ENCODE measurements around the gene RNF157. TPM values are rescaled to one million over a fixed set of nuclear protein-coding genes. Genes with fewer than 3 reads are reported as not detected.
"Not testable (repeated sequence)": the region's sequence is repeated elsewhere in the genome, so short reads cannot be mapped to it uniquely, and the experiment has no call there.

Gene RNF157
- total RNA-seq, 4 donors from 2014 or later, result 50.5 to 142 (median 85.3) TPM

DNA sequence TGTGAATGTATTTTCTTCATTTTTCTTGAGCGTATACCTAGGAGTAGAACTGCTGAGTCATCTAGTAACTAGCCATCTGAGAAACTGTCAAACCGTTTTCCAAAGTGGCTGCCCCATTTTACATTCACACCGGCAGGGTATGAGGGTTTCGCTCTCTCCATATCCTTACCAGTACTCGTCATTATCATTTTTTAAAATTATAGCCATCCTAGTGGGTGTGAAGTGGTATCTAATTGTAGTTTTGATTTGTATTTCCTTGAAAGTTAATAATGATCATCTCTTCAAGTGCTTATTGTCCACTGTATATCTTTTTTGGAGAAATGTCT lies 6.0 kb downstream of the RNF157 start:
- Histone ChIP-seq H3K4me3 (no peak overlapping the region), H3K9me3 (no peaks in the 10 kb centered on the region), H3K36me3 (no peaks in the 10 kb centered on the region), H3K27ac (peak overlapping the region in 1 of 4 donors; percentile 7), H3K4me1 (peaks cover 12 to 14% of the 10 kb centered on the region in 2 donors), H3K27me3 (no peaks in the 10 kb centered on the region)
- intact Hi-C loops (cut with DNase I; ENCODE audit: low total_unique reads) (no loop called here), in situ Hi-C loops (cut with MboI; ENCODE audit: low sequenced_read_pairs in 4 of 4) (no loop called here)
- TF ChIP-seq POLR2A (IDR thresholded peaks at IDR 0.05), result no peak
- TF ChIP-seq, protein P1, sequence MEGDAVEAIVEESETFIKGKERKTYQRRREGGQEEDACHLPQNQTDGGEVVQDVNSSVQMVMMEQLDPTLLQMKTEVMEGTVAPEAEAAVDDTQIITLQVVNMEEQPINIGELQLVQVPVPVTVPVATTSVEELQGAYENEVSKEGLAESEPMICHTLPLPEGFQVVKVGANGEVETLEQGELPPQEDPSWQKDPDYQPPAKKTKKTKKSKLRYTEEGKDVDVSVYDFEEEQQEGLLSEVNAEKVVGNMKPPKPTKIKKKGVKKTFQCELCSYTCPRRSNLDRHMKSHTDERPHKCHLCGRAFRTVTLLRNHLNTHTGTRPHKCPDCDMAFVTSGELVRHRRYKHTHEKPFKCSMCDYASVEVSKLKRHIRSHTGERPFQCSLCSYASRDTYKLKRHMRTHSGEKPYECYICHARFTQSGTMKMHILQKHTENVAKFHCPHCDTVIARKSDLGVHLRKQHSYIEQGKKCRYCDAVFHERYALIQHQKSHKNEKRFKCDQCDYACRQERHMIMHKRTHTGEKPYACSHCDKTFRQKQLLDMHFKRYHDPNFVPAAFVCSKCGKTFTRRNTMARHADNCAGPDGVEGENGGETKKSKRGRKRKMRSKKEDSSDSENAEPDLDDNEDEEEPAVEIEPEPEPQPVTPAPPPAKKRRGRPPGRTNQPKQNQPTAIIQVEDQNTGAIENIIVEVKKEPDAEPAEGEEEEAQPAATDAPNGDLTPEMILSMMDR (IDR thresholded peaks at IDR 0.05 in 4 of 5, conservative IDR thresholded peaks at IDR 0.05 in 1 of 5), result no peak
- ATAC-seq (no peak), DNase-seq (no peak)

DNA sequence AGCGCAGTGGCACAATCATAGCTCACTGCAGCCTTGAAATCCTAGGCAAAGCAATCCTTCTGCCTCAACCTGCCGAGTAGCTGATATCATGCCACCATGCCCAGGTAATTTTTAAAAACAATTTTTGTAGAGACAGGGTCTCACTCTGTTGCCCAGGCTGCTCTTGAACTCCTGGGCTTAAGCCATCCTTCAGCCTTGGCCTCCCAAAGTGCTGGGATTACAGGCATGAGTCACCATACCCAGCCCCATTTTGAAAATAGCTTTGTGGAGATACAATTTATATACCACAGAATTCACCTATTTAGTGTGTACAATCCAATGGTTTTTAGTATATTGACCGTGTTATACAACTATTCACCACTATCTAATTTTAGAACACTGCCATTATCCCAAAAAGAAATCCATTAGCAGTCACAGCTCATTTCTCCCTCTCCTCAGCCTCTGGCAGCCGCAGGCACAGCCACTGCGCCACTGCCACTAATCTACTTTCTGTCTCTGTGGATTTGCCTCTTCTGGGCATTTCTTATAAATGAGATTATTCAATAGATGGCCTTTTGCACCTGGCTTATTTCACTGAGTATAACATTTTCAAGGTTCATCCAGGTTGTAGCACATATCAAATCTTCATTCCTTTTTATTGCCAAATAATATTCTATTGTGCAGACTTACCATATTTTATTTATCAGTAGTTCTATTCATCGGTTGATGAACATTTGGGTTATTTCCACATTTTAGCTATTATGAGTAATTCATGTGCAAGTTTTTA lies 6.5 kb downstream of the RNF157 start:
- in situ Hi-C loops (cut with MboI; ENCODE audit: low sequenced_read_pairs in 4 of 4), result no loop called here
- ATAC-seq (no peak), DNase-seq (no peak)
- no peaks in the 10 kb centered on the region for H3K36me3 ChIP-seq
- TF ChIP-seq, protein P1 (IDR thresholded peaks at IDR 0.05 in 4 of 5, conservative IDR thresholded peaks at IDR 0.05 in 1 of 5), result no peak
- no peak for TF ChIP-seq POLR2A (IDR thresholded peaks at IDR 0.05)
- H3K4me1 ChIP-seq, result peaks cover 7 to 13% of the 10 kb centered on the region in 2 donors
- H3K9me3 ChIP-seq, result no peaks in the 10 kb centered on the region
- intact Hi-C loops (cut with DNase I; ENCODE audit: low total_unique reads), result no loop called here
- H3K27me3 ChIP-seq, result no peaks in the 10 kb centered on the region
- H3K4me3 ChIP-seq, result no peak overlapping the region
- peak overlapping the region in 2 of 4 donors; percentile 8 to 11 for H3K27ac ChIP-seq

DNA sequence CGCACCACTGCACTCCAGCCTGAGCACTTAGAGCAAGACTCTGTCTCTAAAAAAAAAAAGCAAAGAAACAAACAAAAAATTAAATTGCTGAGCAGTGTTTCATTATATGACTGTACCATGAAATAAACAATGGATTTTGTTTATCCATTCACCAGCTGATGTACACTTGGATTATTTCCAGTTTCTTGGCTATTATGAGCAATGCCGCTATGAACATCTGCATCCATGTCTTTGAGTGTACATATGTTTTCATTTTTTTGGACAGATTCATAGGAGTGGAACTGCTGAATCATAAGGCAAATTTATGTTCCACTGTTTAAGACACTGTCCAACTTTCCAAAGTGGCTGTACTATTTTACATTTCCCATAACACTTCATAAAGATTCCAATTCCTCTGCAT lies 8.0 kb downstream of the RNF157 start:
- intact Hi-C loops (cut with DNase I; ENCODE audit: low total_unique reads), result no loop called here
- no peaks in the 10 kb centered on the region for H3K9me3 ChIP-seq
- no peak for DNase-seq
- ATAC-seq, result no peak
- TF ChIP-seq, protein P1 (IDR thresholded peaks at IDR 0.05 in 4 of 5, conservative IDR thresholded peaks at IDR 0.05 in 1 of 5), result no peak
- no peak for TF ChIP-seq POLR2A (IDR thresholded peaks at IDR 0.05)
- H3K27ac ChIP-seq, result no peak overlapping the region
- no peaks in the 10 kb centered on the region for H3K36me3 ChIP-seq
- peaks cover 3 to 6% of the 10 kb centered on the region in 2 donors for H3K4me1 ChIP-seq
- H3K27me3 ChIP-seq, result no peaks in the 10 kb centered on the region
- no peak overlapping the region for H3K4me3 ChIP-seq
- in situ Hi-C loops (cut with MboI; ENCODE audit: low sequenced_read_pairs in 4 of 4), result no loop called here

DNA sequence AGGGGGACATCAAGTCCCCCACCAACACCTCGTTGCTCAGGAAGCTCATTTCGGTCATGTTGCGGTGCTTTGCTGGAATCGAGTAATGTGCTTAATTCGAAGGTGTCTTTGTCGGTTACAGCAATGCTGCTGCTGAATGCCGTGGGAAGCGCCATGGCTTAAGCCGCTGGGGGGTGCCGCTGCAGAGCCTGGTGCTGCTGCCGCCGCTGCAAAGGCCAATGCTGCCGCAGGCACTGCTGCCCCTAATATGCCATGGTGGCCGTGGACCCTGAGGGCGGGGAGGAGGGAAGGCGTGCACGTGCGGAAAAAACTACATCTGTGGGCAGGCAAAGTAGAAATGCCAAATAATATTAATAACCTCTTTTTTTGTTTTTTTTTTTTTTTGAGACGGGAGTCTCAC lies 13.5 kb downstream of the RNF157 start:
- ATAC-seq; H3K4me3 ChIP-seq; H3K4me1 ChIP-seq; H3K9me3 ChIP-seq; H3K27me3 ChIP-seq; H3K27ac ChIP-seq; in situ Hi-C loops (cut with MboI; ENCODE audit: low sequenced_read_pairs in 4 of 4); H3K36me3 ChIP-seq; intact Hi-C loops (cut with DNase I; ENCODE audit: low total_unique reads); DNase-seq: not testable (repeated sequence)

DNA sequence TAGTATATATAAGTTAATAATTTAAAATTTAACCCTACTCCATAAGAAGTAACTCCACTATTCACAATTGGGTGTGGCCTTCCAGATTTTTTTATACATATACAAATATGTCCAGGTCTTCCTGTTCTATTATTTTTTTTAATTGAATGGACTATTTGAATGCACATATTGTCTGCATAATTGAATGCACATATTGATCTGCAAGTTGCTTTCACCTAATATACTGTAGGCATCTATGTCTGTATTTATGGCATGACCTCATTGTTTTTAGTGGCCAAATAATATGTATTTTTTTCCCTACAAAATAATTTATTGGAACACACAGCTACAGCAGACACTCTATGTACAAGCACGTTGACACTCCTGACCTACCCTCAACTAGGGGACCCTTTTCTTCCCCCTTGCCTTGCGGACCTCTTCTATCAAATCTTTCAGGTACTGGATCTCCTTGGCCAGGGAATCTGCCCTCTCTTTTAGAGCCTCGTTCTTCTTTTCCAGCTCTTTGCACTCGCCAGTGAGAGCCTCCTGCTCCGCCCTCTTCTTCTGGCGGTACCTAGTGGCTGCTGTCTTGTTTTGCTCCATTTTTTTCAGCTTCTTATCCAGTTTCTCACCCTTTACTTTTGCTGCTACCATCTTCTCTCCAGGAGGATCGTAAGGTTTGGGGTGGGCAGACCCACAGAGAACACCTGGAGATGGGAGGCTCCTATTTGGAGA lies 14.8 kb downstream of the RNF157 start:
- H3K27me3 ChIP-seq; in situ Hi-C loops (cut with MboI; ENCODE audit: low sequenced_read_pairs in 4 of 4); H3K36me3 ChIP-seq; ATAC-seq; H3K9me3 ChIP-seq; DNase-seq; intact Hi-C loops (cut with DNase I; ENCODE audit: low total_unique reads); H3K27ac ChIP-seq; H3K4me3 ChIP-seq; H3K4me1 ChIP-seq: not testable (repeated sequence)

All from gastrocnemius medialis (tissue), 4 donors.